GM18502 (cell line): ENCODE measurements around the gene NEURL1.

ENCODE experiments used
- ATAC-seq: cut with Tn5 transposase; IDR thresholded peaks from one replicate; pipeline ENCODE4 v1.9.1; 2021; ENCODE audit warnings: mild to moderate bottlenecking; ENCODE audit not compliant: unreplicated experiment, poor library complexity

The NEURL1 gene

GRCh38 chr10:103493362-103493915, at the start of gene NEURL1:
TSS of gene NEURL1 (plus strand) at chr10:103493705. CDS start at chr10:103494388, 683 bp downstream.
- no peak for ATAC-seq

GRCh38 chr10:103444478-103444877, 49.0 kb upstream of the NEURL1 start:
- no peak for ATAC-seq

GRCh38 chr10:103445366-103445765, 48.1 kb upstream of the NEURL1 start:
- no peak for ATAC-seq

GRCh38 chr10:103445767-103446567, 47.5 kb upstream of the NEURL1 start:
- no peak for ATAC-seq

GRCh38 chr10:103447187-103447586, 46.3 kb upstream of the NEURL1 start:
- ATAC-seq, result no peak

GRCh38 chr10:103448746-103449145, 44.8 kb upstream of the NEURL1 start:
- no peak for ATAC-seq

- no peak for ATAC-seq
Observed at GRCh38 chr10:103449208-103450144, 44.0 kb upstream of the NEURL1 start.

- ATAC-seq, result no peak
Observed at GRCh38 chr10:103450201-103450695, 43.3 kb upstream of the NEURL1 start.

GRCh38 chr10:103451091-103451813, 42.3 kb upstream of the NEURL1 start:
- no peak for ATAC-seq

- peak; percentile 70 for ATAC-seq
Observed at GRCh38 chr10:103451831-103452505, 41.5 kb upstream of the NEURL1 start, which contains the start of gene CALHM2. TSS of gene CALHM2 (minus strand) at chr10:103452370. CDS start at chr10:103449941, 2,429 bp downstream.

GRCh38 chr10:103452506-103453230, 40.8 kb upstream of the NEURL1 start:
- no peak for ATAC-seq

- no peak for ATAC-seq
Observed at GRCh38 chr10:103454026-103454425, 39.5 kb upstream of the NEURL1 start.

- ATAC-seq, result no peak
Observed at GRCh38 chr10:103455235-103455634, 38.3 kb upstream of the NEURL1 start.

- no peak for ATAC-seq
Observed at GRCh38 chr10:103456074-103456660, 37.3 kb upstream of the NEURL1 start.

- no peak for ATAC-seq
Observed at GRCh38 chr10:103457176-103457712, 36.3 kb upstream of the NEURL1 start.

- ATAC-seq, result no peak
Observed at GRCh38 chr10:103457896-103458583, 35.5 kb upstream of the NEURL1 start.

- no peak for ATAC-seq
Observed at GRCh38 chr10:103458720-103459119, 34.8 kb upstream of the NEURL1 start, which contains the start of gene CALHM1. TSS of gene CALHM1 (minus strand) at chr10:103458900. CDS start at chr10:103458751, 149 bp downstream.
